Vein endothelial cell (primary cell): ENCODE results near the gene LINGO3. TPM values are rescaled to one million over a fixed set of nuclear protein-coding genes. Genes with fewer than 3 reads are reported as not detected.

Experiments
- total RNA-seq: library from RNA; depleted of rRNA; stranded (reverse); fragments of >200 nt; gene quantifications from 2 replicates; pipeline ENCODE4 v1.2.3, GENCODE V29; 2012

LINGO3 gene
- under 0.01 TPM in 1 of 2 replicates, not detected in the other for total RNA-seq

GRCh38 chr19:2308114-2308556 is at the start of gene LINGO3:
Gene LINGO3, minus strand, starts transcription at chr19:2308154. Its CDS starts 16,378 bp downstream, at chr19:2291776.

GRCh38 chr19:2328401-2329148 is 20.6 kb upstream of the LINGO3 start, which contains the start of the genes LSM7 and SPPL2B:
Gene LSM7, minus strand, starts transcription at chr19:2328586. Its CDS starts 20 bp downstream, at chr19:2328566.
Gene SPPL2B, plus strand, starts transcription at chr19:2328684. Its CDS starts 26 bp downstream, at chr19:2328710.

GRCh38 chr19:2282062-2282861 is 25.7 kb downstream of the LINGO3 start, which contains the start of gene PEAK3:
Gene PEAK3, minus strand, starts transcription at chr19:2282175. Its CDS starts 1,244 bp downstream, at chr19:2280931.

Other genes with a start within 250 kb of the LINGO3 start
- 40.6 and 45.1 TPM in 2 replicates for gene MOB3A, start 211.8 kb downstream of the LINGO3 start, total RNA-seq
- 0.96 and 2.0 TPM in 2 replicates for gene IZUMO4, start 211.2 kb downstream of the LINGO3 start, total RNA-seq
- 144 and 203 TPM in 2 replicates for gene AP3D1, start 156.6 kb downstream of the LINGO3 start, total RNA-seq
- 8.1 and 8.5 TPM in 2 replicates for gene DOT1L, start 144.2 kb downstream of the LINGO3 start, total RNA-seq
- 44.3 and 53.9 TPM in 2 replicates for gene PLEKHJ1, start 71.8 kb downstream of the LINGO3 start, total RNA-seq
- 43.2 and 61.7 TPM in 2 replicates for gene SF3A2, start 71.3 kb downstream of the LINGO3 start, total RNA-seq
- gene AMH, start 58.8 kb downstream of the LINGO3 start, total RNA-seq = 1.7 and 2.6 TPM in 2 replicates
- not detected in 2 replicates for gene JSRP1, start 51.7 kb downstream of the LINGO3 start, total RNA-seq
- gene PEAK3, start 26.0 kb downstream of the LINGO3 start, total RNA-seq = not detected in 2 replicates
- 127 and 172 TPM in 2 replicates for gene LSM7, start 20.4 kb upstream of the LINGO3 start, total RNA-seq
- 26.3 and 31.4 TPM in 2 replicates for gene SPPL2B, start 20.5 kb upstream of the LINGO3 start, total RNA-seq
- gene TMPRSS9, start 52.1 kb upstream of the LINGO3 start, total RNA-seq = not detected in 2 replicates
- 49.3 and 51.7 TPM in 2 replicates for gene TIMM13, start 119.4 kb upstream of the LINGO3 start, total RNA-seq
- gene LMNB2, start 148.8 kb upstream of the LINGO3 start, total RNA-seq = 71.2 and 91.5 TPM in 2 replicates
- 26.7 and 53.2 TPM in 2 replicates for gene GADD45B, start 168.0 kb upstream of the LINGO3 start, total RNA-seq